Measurements from ENCODE around the gene TFAP2E. TPM values are rescaled to one million over a fixed set of nuclear protein-coding genes. Genes with fewer than 3 reads are reported as not detected.

The TFAP2E gene
- total RNA-seq, 1 experiment from 2014 or later: 6.1 TPM

DNA sequence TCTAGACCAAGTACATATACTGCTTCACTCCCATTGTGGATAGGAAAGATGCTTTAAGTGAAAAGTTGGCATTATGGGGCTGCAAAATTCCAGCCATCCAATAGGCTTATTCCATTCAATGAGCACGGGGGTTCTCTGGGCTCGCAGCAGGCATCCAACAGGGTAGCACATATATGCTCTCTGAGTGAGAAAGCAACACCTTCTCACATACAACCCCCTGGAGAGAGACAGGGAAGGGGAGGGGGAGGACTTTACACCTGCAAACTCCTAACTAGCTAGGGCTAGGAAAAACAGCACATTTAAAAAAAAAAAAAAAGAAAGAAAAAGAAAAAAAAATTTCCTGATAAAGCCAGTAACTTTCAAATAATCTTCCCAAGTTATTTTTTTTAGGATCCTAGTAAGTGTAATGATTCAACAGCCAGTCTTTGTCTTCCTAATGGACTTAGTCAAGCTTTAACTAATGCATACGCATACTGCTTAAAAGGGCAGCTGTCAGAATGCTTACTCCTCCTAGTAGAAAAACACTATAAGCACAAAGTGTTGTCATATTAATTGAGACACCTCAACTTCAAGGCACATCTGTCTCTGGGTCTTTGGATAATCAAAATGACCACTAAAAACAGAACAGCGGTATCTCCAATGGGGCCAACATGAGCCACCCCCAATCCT lies 49.5 kb downstream of the TFAP2E start:
- ATAC-seq (no peak), DNase-seq (ENCODE audit: low read depth, low spot score) (no peak)
- CTCF ChIA-PET: no interaction called here
- RAD21 ChIA-PET (ENCODE audit: low non-redundant PET in 1 of 2, low total read pairs in 2 of 2, uncharacterized antibody in 2 of 2, unreplicated experiment in 2 of 2): no interaction called here
- H2AFZ ChIP-seq (ENCODE audit: low read depth, low read length, poor library complexity, severe bottlenecking): no peak overlapping the region
- TF ChIP-seq ZNF274 (IDR thresholded peaks at IDR 0.05; ENCODE audit: low read depth, low read length): no peak
- no peak for TF ChIP-seq EZH2 (IDR thresholded peaks at IDR 0.05)
- TF ChIP-seq, protein P1, sequence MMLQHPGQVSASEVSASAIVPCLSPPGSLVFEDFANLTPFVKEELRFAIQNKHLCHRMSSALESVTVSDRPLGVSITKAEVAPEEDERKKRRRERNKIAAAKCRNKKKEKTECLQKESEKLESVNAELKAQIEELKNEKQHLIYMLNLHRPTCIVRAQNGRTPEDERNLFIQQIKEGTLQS (IDR thresholded peaks at IDR 0.05): no peak
- TF ChIP-seq, protein P2, sequence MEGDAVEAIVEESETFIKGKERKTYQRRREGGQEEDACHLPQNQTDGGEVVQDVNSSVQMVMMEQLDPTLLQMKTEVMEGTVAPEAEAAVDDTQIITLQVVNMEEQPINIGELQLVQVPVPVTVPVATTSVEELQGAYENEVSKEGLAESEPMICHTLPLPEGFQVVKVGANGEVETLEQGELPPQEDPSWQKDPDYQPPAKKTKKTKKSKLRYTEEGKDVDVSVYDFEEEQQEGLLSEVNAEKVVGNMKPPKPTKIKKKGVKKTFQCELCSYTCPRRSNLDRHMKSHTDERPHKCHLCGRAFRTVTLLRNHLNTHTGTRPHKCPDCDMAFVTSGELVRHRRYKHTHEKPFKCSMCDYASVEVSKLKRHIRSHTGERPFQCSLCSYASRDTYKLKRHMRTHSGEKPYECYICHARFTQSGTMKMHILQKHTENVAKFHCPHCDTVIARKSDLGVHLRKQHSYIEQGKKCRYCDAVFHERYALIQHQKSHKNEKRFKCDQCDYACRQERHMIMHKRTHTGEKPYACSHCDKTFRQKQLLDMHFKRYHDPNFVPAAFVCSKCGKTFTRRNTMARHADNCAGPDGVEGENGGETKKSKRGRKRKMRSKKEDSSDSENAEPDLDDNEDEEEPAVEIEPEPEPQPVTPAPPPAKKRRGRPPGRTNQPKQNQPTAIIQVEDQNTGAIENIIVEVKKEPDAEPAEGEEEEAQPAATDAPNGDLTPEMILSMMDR (IDR thresholded peaks at IDR 0.05 in 2 of 3, conservative IDR thresholded peaks at IDR 0.05 in 1 of 3; ENCODE audit: borderline replicate concordance in 1 of 3, insufficient read depth in 1 of 3, low read depth in 2 of 3, low read length in 2 of 3): no peak
- TF ChIP-seq YY1 (IDR thresholded peaks at IDR 0.05; ENCODE audit: extremely low read depth, insufficient replicate concordance, low read depth, low read length): no peak
- TF ChIP-seq SRF (IDR thresholded peaks at IDR 0.05; ENCODE audit: low read depth): no peak
- TF ChIP-seq ZFX (IDR thresholded peaks at IDR 0.05): no peak
- no peak for TF ChIP-seq RAD21 (IDR thresholded peaks at IDR 0.05; ENCODE audit: low read depth)
- TF ChIP-seq FOSL1 (IDR thresholded peaks at IDR 0.05; ENCODE audit: low read depth): no peak
- TF ChIP-seq EZH2phosphoT487 (IDR thresholded peaks at IDR 0.05; ENCODE audit: borderline replicate concordance): no peak
- TF ChIP-seq, protein P3, sequence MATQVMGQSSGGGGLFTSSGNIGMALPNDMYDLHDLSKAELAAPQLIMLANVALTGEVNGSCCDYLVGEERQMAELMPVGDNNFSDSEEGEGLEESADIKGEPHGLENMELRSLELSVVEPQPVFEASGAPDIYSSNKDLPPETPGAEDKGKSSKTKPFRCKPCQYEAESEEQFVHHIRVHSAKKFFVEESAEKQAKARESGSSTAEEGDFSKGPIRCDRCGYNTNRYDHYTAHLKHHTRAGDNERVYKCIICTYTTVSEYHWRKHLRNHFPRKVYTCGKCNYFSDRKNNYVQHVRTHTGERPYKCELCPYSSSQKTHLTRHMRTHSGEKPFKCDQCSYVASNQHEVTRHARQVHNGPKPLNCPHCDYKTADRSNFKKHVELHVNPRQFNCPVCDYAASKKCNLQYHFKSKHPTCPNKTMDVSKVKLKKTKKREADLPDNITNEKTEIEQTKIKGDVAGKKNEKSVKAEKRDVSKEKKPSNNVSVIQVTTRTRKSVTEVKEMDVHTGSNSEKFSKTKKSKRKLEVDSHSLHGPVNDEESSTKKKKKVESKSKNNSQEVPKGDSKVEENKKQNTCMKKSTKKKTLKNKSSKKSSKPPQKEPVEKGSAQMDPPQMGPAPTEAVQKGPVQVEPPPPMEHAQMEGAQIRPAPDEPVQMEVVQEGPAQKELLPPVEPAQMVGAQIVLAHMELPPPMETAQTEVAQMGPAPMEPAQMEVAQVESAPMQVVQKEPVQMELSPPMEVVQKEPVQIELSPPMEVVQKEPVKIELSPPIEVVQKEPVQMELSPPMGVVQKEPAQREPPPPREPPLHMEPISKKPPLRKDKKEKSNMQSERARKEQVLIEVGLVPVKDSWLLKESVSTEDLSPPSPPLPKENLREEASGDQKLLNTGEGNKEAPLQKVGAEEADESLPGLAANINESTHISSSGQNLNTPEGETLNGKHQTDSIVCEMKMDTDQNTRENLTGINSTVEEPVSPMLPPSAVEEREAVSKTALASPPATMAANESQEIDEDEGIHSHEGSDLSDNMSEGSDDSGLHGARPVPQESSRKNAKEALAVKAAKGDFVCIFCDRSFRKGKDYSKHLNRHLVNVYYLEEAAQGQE (IDR thresholded peaks at IDR 0.05; ENCODE audit: low read depth): no peak
- TF ChIP-seq ELF1 (IDR thresholded peaks at IDR 0.05; ENCODE audit: borderline replicate concordance, low read depth): no peak
- no peak for TF ChIP-seq CBX3 (IDR thresholded peaks at IDR 0.05; ENCODE audit: low read depth)
- TF ChIP-seq JUND (IDR thresholded peaks at IDR 0.05): no peak
- TF ChIP-seq, protein P4, sequence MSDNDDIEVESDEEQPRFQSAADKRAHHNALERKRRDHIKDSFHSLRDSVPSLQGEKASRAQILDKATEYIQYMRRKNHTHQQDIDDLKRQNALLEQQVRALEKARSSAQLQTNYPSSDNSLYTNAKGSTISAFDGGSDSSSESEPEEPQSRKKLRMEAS (IDR thresholded peaks at IDR 0.05): no peak
- TF ChIP-seq EGR1 (IDR thresholded peaks at IDR 0.05; ENCODE audit: low read depth): no peak
- TF ChIP-seq POLR2A (IDR thresholded peaks at IDR 0.05; ENCODE audit: borderline replicate concordance, extremely low read depth, insufficient read depth, insufficient read length): no peak
- no peak for TF ChIP-seq SIN3A (IDR thresholded peaks at IDR 0.05; ENCODE audit: low read depth)
- TF ChIP-seq TCF7L2 (IDR thresholded peaks at IDR 0.05; ENCODE audit: borderline replicate concordance, extremely low read depth, insufficient read depth, insufficient read length): no peak
- no peak overlapping the region for H3K27ac ChIP-seq (ENCODE audit: low read depth, low read length)
- POLR2A ChIA-PET: no interaction called here
- no TSS peak for BruUV-seq (replicated peaks)
- no peaks in the 10 kb centered on the region for H3K4me1 ChIP-seq (ENCODE audit: control insufficient read depth in 1 of 2, insufficient read depth in 2 of 2, low read length in 2 of 2)
- H3K9me3 ChIP-seq (ENCODE audit: control insufficient read depth in 1 of 2, insufficient read depth in 1 of 2, low read depth in 1 of 2, low read length in 2 of 2): no peaks in the 10 kb centered on the region
- H3K27me3 ChIP-seq (ENCODE audit: insufficient read depth, low read length): no peaks in the 10 kb centered on the region
- no peak overlapping the region for H3K4me3 ChIP-seq (replicated peaks in 1 of 2; ENCODE audit: low read depth in 1 of 2, low read length in 2 of 2)
- no peak overlapping the region for H3K9ac ChIP-seq (ENCODE audit: low read length)
- no peak overlapping the region for H3K4me2 ChIP-seq (ENCODE audit: low read length)
- peaks cover 95% of the 10 kb centered on the region for H3K79me2 ChIP-seq (ENCODE audit: insufficient read depth, low read length)
- H4K20me1 ChIP-seq (ENCODE audit: insufficient read depth): peaks cover 24% of the 10 kb centered on the region; the same call in 1 of the 2 replicates
- no peaks in the 10 kb centered on the region for H3K9me2 ChIP-seq (ENCODE audit: insufficient read depth)
- peaks cover 25 to 34% of the 10 kb centered on the region in 2 experiments; a peak in 3 of 4 replicates for H3K36me3 ChIP-seq (ENCODE audit: control insufficient read depth in 1 of 2, insufficient read depth in 2 of 2, low read length in 2 of 2)
- intact Hi-C loops (cut with micrococcal nuclease): no loop called here

Data from HCT116 (cell line).